Measurements from ENCODE around the gene VEZF1. TPM values are rescaled to one million over a fixed set of nuclear protein-coding genes. Genes with fewer than 3 reads are reported as not detected.

VEZF1 gene
- total RNA-seq, 1 experiment from 2014 or later, result 52.1 TPM

DNA sequence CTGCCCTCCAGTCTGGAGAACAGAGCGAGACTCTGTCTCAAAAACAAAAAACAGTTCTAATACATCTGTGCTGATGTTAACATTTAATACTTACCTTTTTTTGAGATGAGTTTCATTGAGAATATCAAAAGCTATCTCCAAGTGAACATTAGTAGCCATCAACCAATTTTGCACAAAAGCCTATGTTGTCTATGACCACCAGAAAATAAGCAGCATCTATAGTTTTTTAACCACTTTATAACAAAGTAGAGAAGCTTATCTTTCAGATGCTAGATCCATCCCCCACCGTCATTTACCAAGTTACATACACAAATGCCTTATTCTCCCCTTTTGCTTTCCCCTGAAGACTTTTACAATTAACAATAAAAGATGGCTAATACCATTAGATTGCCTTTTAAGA is 14.9 kb upstream of the VEZF1 start:
- intact Hi-C loops (cut with micrococcal nuclease; ENCODE audit: unreplicated experiment), result no loop called here
- TF ChIP-seq, protein P1, sequence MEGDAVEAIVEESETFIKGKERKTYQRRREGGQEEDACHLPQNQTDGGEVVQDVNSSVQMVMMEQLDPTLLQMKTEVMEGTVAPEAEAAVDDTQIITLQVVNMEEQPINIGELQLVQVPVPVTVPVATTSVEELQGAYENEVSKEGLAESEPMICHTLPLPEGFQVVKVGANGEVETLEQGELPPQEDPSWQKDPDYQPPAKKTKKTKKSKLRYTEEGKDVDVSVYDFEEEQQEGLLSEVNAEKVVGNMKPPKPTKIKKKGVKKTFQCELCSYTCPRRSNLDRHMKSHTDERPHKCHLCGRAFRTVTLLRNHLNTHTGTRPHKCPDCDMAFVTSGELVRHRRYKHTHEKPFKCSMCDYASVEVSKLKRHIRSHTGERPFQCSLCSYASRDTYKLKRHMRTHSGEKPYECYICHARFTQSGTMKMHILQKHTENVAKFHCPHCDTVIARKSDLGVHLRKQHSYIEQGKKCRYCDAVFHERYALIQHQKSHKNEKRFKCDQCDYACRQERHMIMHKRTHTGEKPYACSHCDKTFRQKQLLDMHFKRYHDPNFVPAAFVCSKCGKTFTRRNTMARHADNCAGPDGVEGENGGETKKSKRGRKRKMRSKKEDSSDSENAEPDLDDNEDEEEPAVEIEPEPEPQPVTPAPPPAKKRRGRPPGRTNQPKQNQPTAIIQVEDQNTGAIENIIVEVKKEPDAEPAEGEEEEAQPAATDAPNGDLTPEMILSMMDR (IDR thresholded peaks at IDR 0.05; ENCODE audit: insufficient read depth in 1 of 2, low read depth in 1 of 2, low read length in 1 of 2, severe bottlenecking in 1 of 2, unreplicated experiment in 1 of 2), result no peak
- CTCF ChIA-PET, result no interaction called here
- no peaks in the 10 kb centered on the region for H3K9me3 Mint-ChIP-seq (ENCODE audit: unreplicated experiment)
- H3K4me3 Mint-ChIP-seq (ENCODE audit: unreplicated experiment), result no peak overlapping the region
- Histone ChIP-seq H3K4me3 (ENCODE audit: low read depth, low read length) (no peak overlapping the region), H3K9me3 (no peaks in the 10 kb centered on the region), H3K4me1 (peaks cover 23% of the 10 kb centered on the region), H3K27me3 (replicated peaks; ENCODE audit: control insufficient read depth, insufficient read depth, low read length) (no peaks in the 10 kb centered on the region), H3K36me3 (ENCODE audit: control insufficient read depth, insufficient read depth, low read length) (0 out of 2 replicates have a peak, but pooled peaks cover 5% of the 10 kb centered on the region)
- H3K4me1 Mint-ChIP-seq (ENCODE audit: low read depth, unreplicated experiment), result peaks cover 20% of the 10 kb centered on the region
- H3K27ac Mint-ChIP-seq (ENCODE audit: unreplicated experiment), result no peak overlapping the region
- DNase-seq, result no peak
- H3K27me3 Mint-ChIP-seq (ENCODE audit: insufficient read depth, unreplicated experiment), result no peaks in the 10 kb centered on the region
- POLR2A ChIA-PET, result interaction anchor here (0.6 kb wide), 1 partner anchor 9 kb away, joined by 3 read pairs; no protein-coding TSS in a partner anchor
- peaks cover 90% of the 10 kb centered on the region for H3K36me3 Mint-ChIP-seq (ENCODE audit: insufficient read depth, unreplicated experiment)
- no TSS peak for BruUV-seq (replicated peaks)

DNA sequence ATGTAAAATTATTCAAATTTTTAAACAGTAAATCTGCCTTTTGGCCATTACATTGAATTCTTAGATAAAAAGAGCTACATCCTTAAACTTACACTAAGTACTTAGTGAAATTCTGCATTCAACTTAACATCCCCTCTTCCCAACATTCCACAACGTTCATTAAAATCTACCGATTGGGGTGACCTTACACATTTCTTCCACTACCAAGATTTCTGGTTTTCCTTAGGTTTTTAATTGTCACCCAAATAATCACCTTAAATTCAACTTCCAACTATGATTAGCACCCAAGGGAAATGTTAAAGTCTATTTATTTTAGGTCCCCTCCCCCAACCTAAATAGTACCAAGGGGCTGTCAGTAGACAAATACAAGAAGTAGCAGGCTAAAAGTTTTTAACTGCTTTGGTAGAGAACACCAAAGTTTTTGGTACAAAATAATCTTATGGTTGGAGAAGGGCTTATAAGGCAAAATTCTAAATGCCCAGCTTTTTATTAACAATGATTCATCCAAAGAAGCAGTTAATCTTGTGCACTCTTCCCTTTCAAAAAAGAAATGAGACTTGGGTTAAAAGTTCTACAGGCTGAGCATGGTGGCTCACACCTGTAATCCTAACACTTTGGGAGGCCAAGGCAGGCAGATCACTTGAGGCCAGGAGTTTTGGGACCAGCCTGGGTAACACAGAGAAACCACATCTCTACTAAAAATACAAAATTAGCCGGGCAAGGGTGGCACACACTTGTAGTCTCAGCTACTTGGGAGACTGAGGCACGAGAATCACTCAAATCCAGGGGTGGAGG is 14.3 kb upstream of the VEZF1 start:
- no peak for DNase-seq
- POLR2A ChIA-PET, result interaction anchor here (0.5 to 0.6 kb wide), 2 partner anchors 8 to 512 kb away, joined by 3 read pairs; partner anchors contain the start of gene MTMR4
- Mint-ChIP-seq H3K27ac (ENCODE audit: unreplicated experiment) (no peak overlapping the region), H3K36me3 (ENCODE audit: insufficient read depth, unreplicated experiment) (peaks cover 90% of the 10 kb centered on the region), H3K27me3 (ENCODE audit: insufficient read depth, unreplicated experiment) (no peaks in the 10 kb centered on the region), H3K9me3 (ENCODE audit: unreplicated experiment) (no peaks in the 10 kb centered on the region), H3K4me1 (ENCODE audit: low read depth, unreplicated experiment) (peaks cover 20% of the 10 kb centered on the region), H3K4me3 (ENCODE audit: unreplicated experiment) (no peak overlapping the region)
- CTCF ChIA-PET, result no interaction called here
- intact Hi-C loops (cut with micrococcal nuclease; ENCODE audit: unreplicated experiment), result no loop called here
- Histone ChIP-seq H3K27me3 (replicated peaks; ENCODE audit: control insufficient read depth, insufficient read depth, low read length) (no peaks in the 10 kb centered on the region), H3K4me3 (ENCODE audit: low read depth, low read length) (no peak overlapping the region), H3K9me3 (no peaks in the 10 kb centered on the region), H3K36me3 (ENCODE audit: control insufficient read depth, insufficient read depth, low read length) (peaks cover 5% of the 10 kb centered on the region; the same call in 1 of the 2 replicates), H3K4me1 (peaks cover 23% of the 10 kb centered on the region)
- TF ChIP-seq, protein P1 (IDR thresholded peaks at IDR 0.05; ENCODE audit: insufficient read depth in 1 of 2, low read depth in 1 of 2, low read length in 1 of 2, severe bottlenecking in 1 of 2, unreplicated experiment in 1 of 2), result no peak
- no TSS peak for BruUV-seq (replicated peaks)

DNA sequence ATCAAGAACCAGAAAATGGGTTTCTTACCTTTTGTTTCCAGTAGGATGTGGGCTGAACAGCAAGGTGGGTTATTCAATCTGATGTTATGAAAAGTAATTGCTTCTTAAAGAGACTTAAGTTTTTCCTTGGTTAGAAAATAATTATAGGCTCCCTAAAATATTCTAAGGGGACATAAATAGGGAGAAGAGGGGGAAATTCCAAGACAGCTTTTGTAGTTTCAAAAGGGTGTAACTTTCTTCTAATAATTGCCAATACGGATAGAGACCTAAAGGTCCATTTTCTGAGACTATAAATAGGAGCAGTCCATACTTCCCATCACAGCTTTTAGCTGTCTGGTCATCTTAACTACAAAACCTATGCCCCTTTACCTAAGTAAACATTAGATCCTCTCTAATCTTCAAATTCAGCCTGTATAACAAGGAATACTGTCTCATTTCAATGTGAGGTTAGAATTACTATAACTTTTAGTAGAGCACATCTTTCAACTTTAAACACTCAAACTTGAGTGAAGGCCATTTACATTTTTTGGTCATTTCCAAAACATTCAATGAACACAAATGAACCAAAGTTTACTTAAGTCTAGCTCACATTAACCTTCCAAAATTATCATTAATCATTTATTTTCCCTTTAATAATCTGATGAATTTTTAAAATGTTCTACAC is 13.5 kb upstream of the VEZF1 start:
- no TSS peak for BruUV-seq (replicated peaks)
- peaks cover 23% of the 10 kb centered on the region for H3K4me1 ChIP-seq
- ChIA-PET CTCF (no interaction called here), POLR2A (interaction anchor here (0.5 kb wide), 1 partner anchor 513 kb away, joined by 3 read pairs; the partner anchor contains the start of gene MTMR4)
- Mint-ChIP-seq H3K36me3 (ENCODE audit: insufficient read depth, unreplicated experiment) (peaks cover 90% of the 10 kb centered on the region), H3K4me3 (ENCODE audit: unreplicated experiment) (no peak overlapping the region), H3K4me1 (ENCODE audit: low read depth, unreplicated experiment) (peaks cover 20% of the 10 kb centered on the region), H3K9me3 (ENCODE audit: unreplicated experiment) (no peaks in the 10 kb centered on the region), H3K27ac (ENCODE audit: unreplicated experiment) (no peak overlapping the region), H3K27me3 (ENCODE audit: insufficient read depth, unreplicated experiment) (no peaks in the 10 kb centered on the region)
- intact Hi-C loops (cut with micrococcal nuclease; ENCODE audit: unreplicated experiment), result no loop called here
- H3K4me3 ChIP-seq (ENCODE audit: low read depth, low read length), result no peak overlapping the region
- peaks cover 5% of the 10 kb centered on the region; the same call in 1 of the 2 replicates for H3K36me3 ChIP-seq (ENCODE audit: control insufficient read depth, insufficient read depth, low read length)
- H3K27me3 ChIP-seq (replicated peaks; ENCODE audit: control insufficient read depth, insufficient read depth, low read length), result no peaks in the 10 kb centered on the region
- TF ChIP-seq, protein P1 (IDR thresholded peaks at IDR 0.05; ENCODE audit: insufficient read depth in 1 of 2, low read depth in 1 of 2, low read length in 1 of 2, severe bottlenecking in 1 of 2, unreplicated experiment in 1 of 2), result no peak
- no peak for DNase-seq
- H3K9me3 ChIP-seq, result no peaks in the 10 kb centered on the region
